Measurements from ENCODE around the gene GNPAT.
A peak's percentile ranks its signal among the peaks of the same experiment; 100 is the strongest.

The GNPAT gene

DNA sequence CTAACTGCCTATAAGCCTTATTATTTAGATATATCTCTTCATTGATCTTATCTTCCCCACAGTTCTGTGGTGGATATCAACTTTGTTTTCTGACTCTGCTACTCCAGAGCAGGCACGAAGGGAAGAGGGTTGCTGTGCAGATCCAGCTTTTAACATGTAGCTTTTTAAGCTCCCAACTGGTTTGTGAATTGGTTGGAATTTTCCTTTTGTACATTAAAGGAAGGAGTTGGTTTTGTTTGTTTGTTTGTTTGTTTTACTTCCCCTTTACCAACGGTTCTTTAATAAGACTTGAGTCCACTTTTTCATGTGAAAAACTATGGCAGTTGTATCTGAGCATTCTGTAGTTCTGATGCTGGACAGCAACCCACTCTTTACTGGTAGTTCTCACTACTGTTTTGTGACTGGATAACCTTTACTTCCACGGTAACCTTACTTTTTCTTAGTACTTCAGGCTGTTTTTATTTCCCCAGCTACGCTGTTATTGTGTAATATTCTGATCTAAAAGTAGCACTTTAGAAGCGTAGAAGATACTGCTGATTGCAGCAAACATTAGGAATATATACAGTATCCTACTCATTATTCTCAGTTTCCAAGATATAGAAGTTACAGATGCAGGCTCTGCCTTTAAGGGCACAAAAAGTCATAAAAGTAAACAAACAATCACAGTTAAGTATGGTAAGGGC, 1.6 kb downstream of the GNPAT start:
- peak in 3 of 4 experiments; percentile 5 to 33 (median 32) for DNase-seq

DNA sequence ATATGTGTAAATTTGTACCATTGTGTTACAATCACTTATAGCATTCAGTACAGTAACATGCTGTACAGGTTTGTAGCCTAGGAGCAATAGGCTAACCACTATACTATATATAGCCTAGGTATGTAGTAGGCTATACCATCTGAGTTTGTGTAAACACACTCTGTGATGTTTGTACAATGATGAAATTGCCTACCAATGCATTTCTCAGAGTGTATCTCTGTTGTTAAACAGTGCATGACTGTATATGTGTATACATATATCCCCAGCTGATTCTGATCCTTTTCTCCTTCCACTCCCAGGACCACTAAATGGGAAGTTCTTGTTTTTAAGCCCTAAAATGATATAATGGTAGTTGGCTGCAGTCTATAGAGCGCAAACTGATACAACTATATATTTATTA, 7.8 kb downstream of the GNPAT start:
- no peak for DNase-seq

DNA sequence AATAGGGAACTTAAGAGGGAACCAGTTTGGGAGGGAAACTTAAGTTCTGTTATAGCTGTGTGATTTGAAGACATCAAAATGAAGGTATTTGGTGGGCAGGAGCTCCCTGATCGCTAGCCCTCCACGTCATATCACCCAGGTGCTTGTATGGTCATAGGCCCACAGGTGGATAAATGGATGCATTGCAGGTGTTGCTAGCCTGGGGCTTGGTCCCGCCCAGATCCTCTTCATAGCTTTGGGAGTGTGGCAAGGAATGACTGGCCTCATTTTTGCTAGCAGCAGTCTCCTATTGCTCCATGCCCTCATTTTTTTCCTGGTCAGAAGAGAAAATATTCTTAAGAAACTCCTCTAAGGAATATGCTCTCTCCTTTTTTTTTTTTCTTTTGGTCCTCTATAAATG, 11.3 kb downstream of the GNPAT start:
- no peak for DNase-seq

DNA sequence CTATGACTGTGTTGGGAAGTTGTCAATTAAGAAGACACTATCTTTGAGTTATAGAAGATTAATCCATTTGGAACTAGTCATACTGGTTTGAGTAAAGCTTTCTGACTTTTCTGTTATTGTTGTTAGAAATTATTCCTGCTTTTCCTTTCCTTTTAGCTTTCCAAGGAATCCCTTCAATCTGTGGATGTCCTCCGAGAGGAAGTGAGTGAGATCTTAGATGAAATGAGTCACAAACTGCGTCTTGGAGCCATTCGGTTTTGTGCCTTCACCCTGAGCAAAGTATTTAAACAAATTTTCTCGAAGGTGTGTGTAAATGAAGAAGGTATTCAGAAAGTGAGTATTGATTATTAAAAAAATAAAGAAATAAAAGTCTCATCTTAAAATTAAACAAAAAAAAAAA, 19.3 kb downstream of the GNPAT start:
- no peak for DNase-seq

DNA sequence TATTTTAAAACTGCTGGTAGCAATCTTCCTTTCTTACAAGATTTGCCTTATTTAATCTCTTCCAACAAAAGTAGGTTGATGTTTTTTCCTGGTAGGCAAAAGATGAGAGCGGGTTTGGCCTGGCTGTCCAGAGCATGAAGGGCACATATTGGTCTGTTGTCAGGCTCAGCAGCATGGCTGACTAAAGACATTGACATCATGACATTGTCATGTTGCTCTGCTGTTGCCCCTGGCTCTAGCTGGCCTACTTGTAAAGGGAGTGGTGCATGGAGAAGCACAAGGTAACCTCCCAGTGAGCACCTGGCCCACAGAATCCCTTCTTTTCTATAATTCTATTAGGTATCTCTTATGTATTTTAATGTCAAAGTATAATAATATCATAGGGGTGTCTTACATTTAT, 23.6 kb downstream of the GNPAT start:
- no peak for DNase-seq

DNA sequence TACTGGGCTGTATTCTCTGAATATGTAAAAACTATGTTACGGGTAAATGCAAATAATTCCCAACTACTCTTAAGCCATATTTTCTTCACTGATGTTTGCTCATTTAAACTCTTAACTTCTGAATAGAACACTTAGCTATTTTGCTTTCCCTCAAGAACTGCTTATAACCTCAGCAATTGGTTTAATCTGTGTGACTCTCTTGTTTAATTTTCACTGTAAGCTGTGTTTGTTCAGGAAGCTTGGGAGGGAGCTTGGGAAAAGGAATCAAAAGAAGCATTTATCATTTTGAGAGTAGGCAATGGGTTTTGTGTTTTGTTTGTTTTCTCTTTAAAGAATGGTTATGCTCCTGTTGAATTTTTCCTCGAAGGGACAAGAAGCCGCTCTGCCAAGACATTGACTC, 24.4 kb downstream of the GNPAT start:
- no peak for DNase-seq

DNA sequence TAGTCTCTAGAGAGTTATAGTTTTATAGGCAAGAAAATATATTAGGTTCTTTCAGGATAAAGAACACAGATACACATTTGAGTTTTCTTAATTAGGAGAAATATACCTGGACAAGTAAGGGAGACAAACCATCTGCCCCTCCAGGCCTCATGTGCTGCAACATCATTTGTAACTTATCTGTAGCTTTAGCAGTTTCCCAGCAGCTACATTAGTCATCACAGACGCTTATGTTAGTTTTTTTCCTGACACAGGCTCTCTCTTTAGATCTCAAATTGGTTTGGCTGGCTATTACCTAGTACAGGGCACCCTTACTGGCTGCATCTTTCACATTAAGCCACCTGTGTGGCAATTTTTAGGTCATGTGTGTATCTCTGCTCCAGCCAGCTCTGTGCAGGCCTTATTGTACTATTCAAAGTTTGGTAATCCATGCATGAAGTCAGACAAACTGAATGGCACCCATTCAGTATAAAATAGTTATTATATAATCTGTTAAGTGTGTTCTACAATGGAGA, 25.9 kb downstream of the GNPAT start:
- DNase-seq = no peak

DNA sequence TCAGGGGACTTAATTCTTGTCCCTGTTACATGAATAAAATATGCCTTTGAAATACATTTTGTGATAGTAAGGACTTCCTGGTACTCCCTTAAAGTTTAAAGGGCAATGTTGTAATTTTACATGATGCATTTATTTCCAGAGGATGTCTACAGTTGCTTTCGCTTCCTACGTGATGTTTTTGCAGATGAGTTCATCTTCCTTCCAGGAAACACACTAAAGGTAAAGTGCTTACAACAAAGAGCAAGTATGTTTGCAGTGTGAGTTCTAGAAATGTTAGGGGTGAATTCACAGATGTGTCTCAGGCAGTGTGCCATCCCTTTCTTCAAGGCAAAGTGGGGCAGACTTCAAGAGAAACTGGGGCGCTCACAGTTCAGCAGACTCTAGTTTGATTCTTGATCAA, 31.2 kb downstream of the GNPAT start:
- DNase-seq = no peak

DNA sequence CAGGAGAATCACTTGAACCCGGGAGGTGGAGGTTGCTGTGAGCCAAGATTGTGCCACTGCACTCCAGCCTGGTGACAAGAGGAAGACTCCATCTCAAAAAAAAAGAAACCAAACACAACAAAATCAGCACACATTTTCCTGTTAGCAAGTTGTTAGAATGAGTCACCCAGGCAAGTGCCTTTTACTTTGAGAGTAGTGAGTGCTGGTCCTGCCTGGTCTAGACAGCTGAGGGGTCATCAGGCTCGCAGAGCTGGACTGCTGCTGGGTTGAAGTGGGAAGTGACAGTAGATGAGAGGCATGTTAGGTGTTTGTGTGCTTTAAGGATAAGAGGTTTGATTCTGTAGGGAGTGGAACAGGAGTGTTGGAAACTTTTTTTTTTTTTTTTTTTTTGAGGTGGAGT, 31.9 kb downstream of the GNPAT start:
- no peak for DNase-seq

DNA sequence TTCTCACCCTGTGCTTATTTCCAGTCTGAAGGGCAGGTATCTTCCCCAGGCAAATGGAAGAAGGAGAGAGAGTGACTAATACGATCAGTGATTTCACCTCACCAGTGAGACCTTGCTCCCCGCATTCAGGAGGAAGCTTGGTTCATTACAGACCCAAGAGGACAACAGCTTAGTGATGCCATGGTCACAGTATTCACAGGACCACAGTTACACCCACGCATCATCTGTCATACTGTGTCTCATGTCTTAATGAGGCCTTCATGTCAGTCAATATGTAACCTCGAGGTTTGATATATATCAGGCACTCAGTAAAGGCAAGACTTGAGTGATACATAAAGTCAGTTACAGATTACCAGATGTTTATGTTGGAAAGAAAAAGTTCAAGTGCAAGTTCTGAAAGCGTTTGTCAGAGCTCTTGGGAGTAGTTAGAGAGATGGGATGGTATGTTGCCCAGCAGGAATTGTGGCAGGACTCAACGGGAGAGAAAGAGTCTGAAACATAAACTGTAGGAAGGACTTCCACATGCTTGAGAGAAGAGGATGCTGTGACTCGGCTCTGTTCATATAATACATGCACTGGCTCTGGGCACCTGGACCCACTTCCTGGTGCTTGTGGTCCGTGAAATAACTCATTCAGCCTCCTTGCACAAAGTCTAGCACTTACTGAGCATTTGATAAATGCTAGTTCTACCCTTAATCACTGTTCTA, 33.3 kb downstream of the GNPAT start:
- peak in 1 of 4 experiments; percentile 31 for DNase-seq

DNA sequence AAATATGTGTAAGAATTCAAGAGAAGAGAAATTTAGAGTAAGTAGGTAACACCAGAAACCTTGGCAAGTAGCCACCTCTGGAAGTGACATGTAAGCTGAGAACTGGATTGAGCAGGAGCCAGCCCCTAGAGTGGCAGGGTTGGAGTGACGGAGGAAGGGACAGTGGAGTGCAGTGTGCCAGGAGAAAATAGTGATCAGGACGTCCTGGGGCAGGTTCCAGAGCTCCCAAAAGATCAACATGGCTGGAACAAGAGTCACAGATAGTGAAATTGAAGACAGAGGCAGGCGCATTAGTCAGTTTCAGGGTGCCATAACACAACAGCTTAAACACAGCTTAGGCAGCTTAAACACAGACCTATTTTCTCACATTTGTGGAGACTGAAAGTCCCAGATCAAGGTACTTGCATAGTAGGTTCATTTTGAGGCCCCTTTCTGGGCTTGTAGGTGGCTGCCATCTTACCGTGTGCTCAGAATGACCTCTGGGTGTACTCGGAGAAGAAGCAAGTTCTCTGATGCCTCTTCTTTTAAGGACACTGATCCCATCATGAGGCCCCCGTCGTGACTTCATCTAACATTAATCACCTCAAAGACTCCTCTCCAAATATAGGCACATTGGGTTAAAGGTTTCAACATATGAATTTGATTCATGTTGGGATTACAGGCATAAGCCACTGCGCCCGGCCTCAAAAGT, 37.2 kb downstream of the GNPAT start:
- no peak for DNase-seq

DNA sequence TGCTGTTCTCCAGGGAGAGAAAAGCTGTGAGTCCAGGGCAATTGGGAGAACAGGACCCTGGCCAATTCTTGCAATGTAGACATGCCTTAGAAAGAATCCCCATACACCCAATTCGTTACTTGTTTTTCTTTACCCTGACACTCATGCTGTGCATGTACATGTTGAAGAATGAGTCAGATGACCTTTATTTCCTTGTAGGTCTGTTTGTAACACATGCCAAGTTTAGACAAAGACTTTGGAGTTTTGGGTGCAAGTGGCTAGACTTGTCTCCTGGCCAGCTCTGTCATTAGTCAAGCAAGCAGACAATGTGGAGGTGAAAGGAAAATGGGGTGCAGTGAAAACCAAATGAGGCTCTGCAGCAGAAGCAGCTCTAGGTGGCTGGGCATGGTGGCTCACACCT, 38.1 kb downstream of the GNPAT start:
- DNase-seq = no peak

DNA sequence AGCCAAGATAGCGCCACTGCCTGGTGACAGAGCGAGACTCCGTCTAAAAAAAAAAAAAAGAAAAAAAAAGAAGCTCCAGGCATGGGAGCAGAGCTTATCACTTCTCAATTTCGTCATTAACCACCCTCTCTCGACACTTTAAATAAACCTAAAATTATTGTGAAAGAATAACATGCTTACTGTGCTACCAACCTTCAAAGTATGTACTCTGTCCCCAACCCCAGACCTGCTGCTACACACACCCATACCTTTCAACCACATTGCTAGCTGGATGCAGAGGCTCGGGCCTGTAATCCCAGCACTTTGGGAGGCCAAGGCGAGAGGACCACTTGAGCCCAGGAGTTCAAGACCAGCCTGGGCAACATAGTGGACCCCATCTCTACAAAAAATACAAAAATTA, 38.7 kb downstream of the GNPAT start:
- DNase-seq = no peak

DNA sequence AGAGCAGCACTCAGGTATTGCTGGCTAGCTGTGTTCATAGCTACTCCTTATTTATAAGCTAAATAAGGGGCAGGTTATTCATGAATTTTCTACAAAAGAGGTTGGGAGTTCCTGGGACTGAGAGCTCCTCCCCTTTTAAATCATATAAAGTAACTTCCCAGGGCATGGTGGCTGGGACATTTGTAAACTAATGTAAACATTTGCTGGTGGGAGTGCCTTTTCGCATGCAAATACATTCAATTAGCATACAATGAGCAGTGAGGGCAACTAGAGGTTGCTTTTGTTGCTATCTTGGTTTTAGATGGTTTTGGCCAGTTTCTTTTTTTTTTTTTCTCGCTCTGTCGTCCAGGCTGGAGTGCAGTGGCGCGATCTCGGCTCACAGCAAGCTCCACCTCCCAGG, 43.4 kb downstream of the GNPAT start:
- DNase-seq = no peak

DNA sequence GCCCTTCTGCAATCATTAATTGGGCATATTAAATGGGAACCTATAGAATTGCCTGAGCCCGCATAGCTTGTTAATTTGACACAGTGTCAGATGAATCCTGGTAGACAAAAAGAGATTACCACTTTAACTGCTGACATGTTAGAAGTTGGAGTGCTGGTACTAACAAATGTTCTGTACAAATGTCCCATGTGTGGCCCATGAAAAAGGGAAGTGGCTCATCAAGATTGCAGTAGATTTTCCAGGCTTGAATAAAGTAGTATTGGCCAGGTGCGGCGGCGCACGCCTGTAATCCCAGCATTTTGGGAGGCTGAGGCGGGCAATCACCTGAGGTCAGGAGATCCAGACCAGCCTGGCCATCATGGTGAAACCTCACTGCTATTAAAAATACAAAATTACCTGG, 45.6 kb downstream of the GNPAT start:
- DNase-seq = no peak

DNA sequence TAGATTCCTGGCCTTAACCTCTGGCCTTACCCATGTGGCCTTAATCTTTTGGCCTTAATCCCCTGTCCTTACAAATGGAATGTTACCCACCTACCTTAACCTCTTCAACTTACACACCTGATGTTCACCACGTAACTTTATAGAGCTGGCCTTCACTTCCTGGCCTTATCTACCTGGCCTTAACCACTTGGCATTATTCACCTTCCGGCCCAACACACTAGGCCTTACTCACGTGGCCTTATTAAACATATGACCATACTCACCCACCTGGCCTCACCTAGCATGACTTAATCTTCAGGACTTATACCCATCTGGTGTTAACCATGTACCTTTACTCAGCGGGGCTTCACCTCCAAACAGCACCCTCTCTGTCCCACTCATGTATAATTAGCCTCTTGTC, 54.9 kb downstream of the GNPAT start:
- no peak for DNase-seq

DNA sequence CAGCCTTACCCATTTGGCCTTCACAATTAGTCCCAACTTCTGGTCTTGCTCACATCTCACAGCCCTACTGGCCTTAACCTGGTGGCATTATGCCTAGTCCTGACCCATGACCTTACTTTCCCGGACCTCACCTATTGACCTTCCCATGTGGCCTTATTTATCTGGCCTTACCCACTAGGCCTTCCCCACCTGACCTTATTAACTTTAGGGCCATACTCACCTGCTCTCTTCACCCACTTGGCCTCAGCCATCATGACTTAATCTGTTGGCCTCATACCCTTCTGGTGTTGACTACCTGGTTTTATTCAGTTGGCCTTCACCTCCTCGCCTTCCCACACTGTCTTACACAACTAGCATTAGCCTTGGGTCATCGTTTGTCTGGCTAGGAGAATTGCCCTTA, 61.0 kb downstream of the GNPAT start:
- no peak for DNase-seq

DNA sequence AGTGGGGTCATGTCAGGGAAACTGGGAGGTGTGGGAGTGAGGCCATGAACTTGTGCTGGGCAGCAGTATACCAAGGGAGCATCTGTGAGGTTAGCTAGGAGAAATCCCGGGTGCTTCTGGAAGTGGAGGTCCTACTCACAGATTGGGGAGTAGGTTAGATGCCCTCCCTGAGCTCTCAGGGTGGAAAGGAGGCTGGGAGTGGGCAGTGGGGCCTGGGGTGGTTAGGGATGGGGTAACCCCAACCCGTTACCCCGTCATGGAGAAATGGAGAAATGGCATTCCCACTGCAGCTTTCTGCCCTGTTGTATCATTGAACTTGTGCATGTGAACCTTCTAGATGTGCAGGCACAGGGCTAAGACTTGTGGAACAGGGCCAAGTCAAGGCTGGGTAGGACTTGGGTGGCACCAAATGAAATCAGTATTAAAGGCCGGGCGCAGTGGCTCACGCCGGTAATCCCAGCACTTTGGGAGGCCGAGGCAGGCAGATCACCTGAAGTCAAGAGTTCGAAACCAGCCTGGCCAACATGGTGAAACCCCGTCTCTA, 69.5 kb downstream of the GNPAT start:
- DNase-seq = no peak

DNA sequence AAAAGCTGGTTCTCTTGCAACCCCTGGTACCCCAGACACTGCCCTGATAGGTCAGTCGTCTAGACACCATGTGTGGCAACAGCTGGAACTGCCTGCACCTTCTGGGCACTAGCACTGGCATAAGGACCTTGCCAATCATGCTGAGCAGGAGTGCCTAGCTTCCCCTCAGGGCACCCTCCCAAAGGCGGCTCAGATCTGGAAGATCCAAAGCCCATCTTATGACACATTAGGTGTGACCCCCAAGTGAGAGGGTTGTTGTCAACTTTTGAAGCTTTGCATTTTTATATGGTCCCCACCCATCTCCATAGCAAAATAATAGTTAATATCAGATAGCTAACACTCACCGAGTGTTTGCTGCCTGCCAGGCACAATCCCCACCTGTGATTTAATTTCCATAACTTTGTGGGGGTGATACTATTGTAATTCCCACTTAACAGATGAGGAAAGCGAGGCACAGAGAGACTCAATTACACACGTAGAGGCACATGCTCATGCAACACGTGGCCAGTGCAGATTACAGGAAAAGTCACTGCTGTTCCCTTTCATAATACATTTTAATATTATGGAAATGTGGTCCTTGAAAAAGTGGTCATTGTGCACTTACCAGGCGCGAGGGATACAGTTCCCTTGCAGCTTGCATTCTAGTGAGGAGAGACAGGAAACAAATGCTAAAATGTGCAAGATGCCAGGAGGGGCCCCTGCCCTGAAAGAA, 70.9 kb downstream of the GNPAT start:
- no peak for DNase-seq

DNA sequence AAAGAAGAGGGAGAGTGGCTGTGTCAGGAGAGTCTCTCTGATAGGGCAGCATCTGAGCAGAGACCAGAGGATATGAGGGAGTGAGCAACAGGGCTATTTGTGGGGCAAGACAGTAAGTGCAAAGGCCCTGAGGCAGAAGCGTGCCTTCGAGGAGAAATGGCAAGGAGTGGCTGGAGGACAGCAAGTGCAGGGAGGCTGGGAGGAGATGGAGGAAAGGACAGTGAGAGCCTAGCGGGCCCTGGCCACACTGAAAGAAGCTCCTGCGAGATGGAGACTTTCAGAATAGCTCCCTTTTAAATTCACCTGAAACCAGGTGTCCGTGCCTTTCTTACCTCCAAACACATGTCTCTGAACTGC, 71.4 kb downstream of the GNPAT start:
- DNase-seq = no peak

DNA sequence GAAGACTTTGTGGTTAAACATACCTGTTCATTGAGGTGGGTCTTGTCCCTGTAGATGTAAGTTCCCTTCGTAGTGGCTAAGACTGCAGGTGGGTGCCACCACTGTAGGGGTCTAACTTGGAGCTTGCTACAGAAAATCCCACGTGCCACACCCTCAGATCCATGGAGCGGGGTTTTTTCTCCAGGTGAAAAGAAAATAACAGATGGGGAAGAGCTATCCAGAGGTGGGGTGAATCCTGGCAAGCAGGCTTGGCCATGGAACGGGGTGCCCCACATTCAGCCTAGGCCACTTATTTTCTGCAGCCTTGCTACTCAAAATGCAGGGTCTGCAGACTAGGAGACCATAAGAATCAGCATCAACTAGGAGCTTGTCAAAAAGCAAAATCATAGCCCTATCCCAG, 72.6 kb downstream of the GNPAT start:
- DNase-seq = no peak

DNA sequence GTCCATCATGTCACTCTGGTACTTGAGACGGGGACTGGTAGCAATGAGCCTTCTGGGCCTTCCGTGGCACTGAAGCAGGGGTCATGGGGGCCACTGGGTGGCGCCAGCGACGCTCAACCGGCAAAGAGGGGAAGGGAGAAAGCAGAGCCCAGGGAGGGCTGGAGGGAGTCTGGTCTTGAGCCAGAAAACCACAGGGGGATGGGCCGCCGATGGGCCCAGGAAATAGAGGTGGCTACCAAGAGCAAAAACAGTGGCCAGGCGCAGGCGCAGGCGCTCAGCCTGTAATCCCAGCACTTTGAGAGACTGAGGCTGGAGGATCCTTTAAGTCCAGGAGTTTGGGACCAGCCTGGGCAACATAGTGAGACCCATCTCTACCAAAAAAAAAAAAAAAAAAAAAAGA, 74.9 kb downstream of the GNPAT start:
- peak; percentile 49 to 76 (median 60) for DNase-seq
